ENCODE results near the gene CD163L1.

CD163L1 gene

GRCh38 chr12:7444076-7444475 is at the start of gene CD163L1:
Gene CD163L1 (minus strand): TSS chr12:7444153. CDS start chr12:7444127, 26 bp downstream.
- Histone ChIP-seq H3K27me3 (peaks cover 0 to 13% of the 10 kb centered on the region in 2 donors), H3K4me1 (no peaks in the 10 kb centered on the region), H3K36me3 (no peaks in the 10 kb centered on the region), H3K27ac (no peak within 1 kb of the TSS), H3K4me3 (no peak within 1 kb of the TSS), H3K9me3 (no peaks in the 10 kb centered on the region)
- no peak for TF ChIP-seq CTCF (IDR thresholded peaks at IDR 0.05)
- DNase-seq, result no peak
- intact Hi-C loops (cut with DNase I; ENCODE audit: low total_unique reads), result no loop called here

GRCh38 chr12:7493006-7493405 is 49.1 kb upstream of the CD163L1 start:
- intact Hi-C loops (cut with DNase I; ENCODE audit: low total_unique reads), result no loop called here
- Histone ChIP-seq H3K9me3 (no peaks in the 10 kb centered on the region), H3K4me1 (no peaks in the 10 kb centered on the region), H3K4me3 (no peak overlapping the region), H3K27me3 (no peaks in the 10 kb centered on the region), H3K36me3 (no peaks in the 10 kb centered on the region), H3K27ac (no peak overlapping the region)
- DNase-seq, result no peak
- no peak for TF ChIP-seq CTCF (IDR thresholded peaks at IDR 0.05)

GRCh38 chr12:7486512-7486911 is 42.6 kb upstream of the CD163L1 start:
- H3K27ac ChIP-seq, result no peak overlapping the region
- DNase-seq, result no peak
- H3K4me3 ChIP-seq, result no peak overlapping the region
- H3K36me3 ChIP-seq, result no peaks in the 10 kb centered on the region
- no peak for TF ChIP-seq CTCF (IDR thresholded peaks at IDR 0.05)
- no peaks in the 10 kb centered on the region for H3K27me3 ChIP-seq
- no peaks in the 10 kb centered on the region for H3K9me3 ChIP-seq
- intact Hi-C loops (cut with DNase I; ENCODE audit: low total_unique reads), result no loop called here
- no peaks in the 10 kb centered on the region for H3K4me1 ChIP-seq

GRCh38 chr12:7485095-7485494 is 41.1 kb upstream of the CD163L1 start:
- H3K36me3 ChIP-seq, result no peaks in the 10 kb centered on the region
- H3K4me1 ChIP-seq, result no peaks in the 10 kb centered on the region
- H3K9me3 ChIP-seq, result no peaks in the 10 kb centered on the region
- TF ChIP-seq CTCF (IDR thresholded peaks at IDR 0.05), result no peak
- no peak overlapping the region for H3K27ac ChIP-seq
- intact Hi-C loops (cut with DNase I; ENCODE audit: low total_unique reads), result no loop called here
- DNase-seq, result no peak
- no peaks in the 10 kb centered on the region for H3K27me3 ChIP-seq
- no peak overlapping the region for H3K4me3 ChIP-seq

- no peaks in the 10 kb centered on the region for H3K27me3 ChIP-seq
- no peak overlapping the region for H3K27ac ChIP-seq
- no peaks in the 10 kb centered on the region for H3K4me1 ChIP-seq
- no peak for DNase-seq
- H3K9me3 ChIP-seq, result no peaks in the 10 kb centered on the region
- H3K36me3 ChIP-seq, result no peaks in the 10 kb centered on the region
- no peak for TF ChIP-seq CTCF (IDR thresholded peaks at IDR 0.05)
- intact Hi-C loops (cut with DNase I; ENCODE audit: low total_unique reads), result no loop called here
- no peak overlapping the region for H3K4me3 ChIP-seq
Observed at GRCh38 chr12:7483343-7483742, 39.4 kb upstream of the CD163L1 start.

- Histone ChIP-seq H3K4me1 (no peaks in the 10 kb centered on the region), H3K9me3 (no peaks in the 10 kb centered on the region), H3K27ac (no peak overlapping the region), H3K4me3 (no peak overlapping the region), H3K36me3 (no peaks in the 10 kb centered on the region), H3K27me3 (no peaks in the 10 kb centered on the region)
- TF ChIP-seq CTCF (IDR thresholded peaks at IDR 0.05), result no peak
- intact Hi-C loops (cut with DNase I; ENCODE audit: low total_unique reads), result no loop called here
- no peak for DNase-seq
Observed at GRCh38 chr12:7479771-7480170, 35.8 kb upstream of the CD163L1 start.
